Activated T-helper 1 cell treated with anti-CD3 and anti-CD28 coated beads, Interleukin-2, amount 50 U/mL, for 16 hours (primary cell): Measurements from ENCODE around the gene MED16.

Experiments used
- DNase-seq, 2 donors: peaks; one replicate each; pipeline ENCODE4 v3.0.0-alpha.2; 2020; ENCODE audit warnings: low read depth in 1 of 2, low spot score in 1 of 2

The MED16 gene

GRCh38 chr19:927780-928401, 34.9 kb upstream of the MED16 start:
- no peak for DNase-seq

GRCh38 chr19:927351-927779, 34.4 kb upstream of the MED16 start:
- DNase-seq, result no peak

- DNase-seq, result no peak
Measured at GRCh38 chr19:926589-927350, 33.8 kb upstream of the MED16 start.

- no peak for DNase-seq
Measured at GRCh38 chr19:926323-926588, 33.3 kb upstream of the MED16 start.

DNA sequence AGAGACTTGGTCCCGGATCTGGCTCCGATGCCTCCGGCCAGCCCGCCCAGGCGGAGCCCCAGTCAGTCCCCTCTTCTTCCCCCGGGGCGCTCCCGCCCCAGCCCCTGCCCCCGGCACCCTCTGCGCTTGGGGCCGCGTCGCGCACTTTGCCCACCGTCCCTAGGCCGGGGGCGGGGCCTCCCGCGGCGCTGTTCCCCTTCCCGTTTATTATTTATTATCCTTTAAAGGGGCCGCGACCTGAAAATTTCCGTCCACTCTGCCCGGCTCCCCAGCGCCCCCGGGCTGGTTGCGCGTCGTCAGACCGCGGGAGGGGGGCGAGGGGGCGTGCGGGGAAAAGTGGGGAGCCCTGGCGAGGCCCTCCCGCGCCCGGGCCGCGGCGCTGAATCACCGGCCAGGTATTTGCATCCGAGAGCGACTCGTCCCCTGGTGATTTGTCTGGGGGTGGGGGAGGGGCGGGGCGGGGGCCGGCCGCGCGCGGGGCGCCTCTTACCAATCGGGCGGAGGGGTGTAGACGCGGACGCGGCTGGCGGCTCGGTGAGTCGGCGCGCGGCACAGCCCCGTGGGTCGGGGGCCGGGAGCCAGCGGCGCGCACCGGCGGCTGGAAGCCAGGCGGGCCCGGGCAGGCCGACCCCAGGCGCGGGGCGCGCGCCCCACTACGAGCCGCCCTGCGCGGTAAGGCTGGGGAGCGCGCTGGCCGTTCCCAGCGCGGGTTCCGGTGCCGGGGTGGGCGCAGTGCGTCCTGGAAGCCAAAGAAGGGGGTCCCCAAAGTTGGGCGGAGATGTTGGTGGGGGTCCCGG, 32.7 kb upstream of the MED16 start, which contains the start of gene ARID3A:
TSS of gene ARID3A (plus strand) at position 510 of the 797 bp plus-strand sequence. CDS start 3,494 bp downstream, outside the sequence.
- DNase-seq, result peak; percentile 40 to 59

GRCh38 chr19:925087-925525, 32.1 kb upstream of the MED16 start:
- DNase-seq, result no peak

- no peak for DNase-seq
Measured at GRCh38 chr19:924553-925086, 31.6 kb upstream of the MED16 start.

DNA sequence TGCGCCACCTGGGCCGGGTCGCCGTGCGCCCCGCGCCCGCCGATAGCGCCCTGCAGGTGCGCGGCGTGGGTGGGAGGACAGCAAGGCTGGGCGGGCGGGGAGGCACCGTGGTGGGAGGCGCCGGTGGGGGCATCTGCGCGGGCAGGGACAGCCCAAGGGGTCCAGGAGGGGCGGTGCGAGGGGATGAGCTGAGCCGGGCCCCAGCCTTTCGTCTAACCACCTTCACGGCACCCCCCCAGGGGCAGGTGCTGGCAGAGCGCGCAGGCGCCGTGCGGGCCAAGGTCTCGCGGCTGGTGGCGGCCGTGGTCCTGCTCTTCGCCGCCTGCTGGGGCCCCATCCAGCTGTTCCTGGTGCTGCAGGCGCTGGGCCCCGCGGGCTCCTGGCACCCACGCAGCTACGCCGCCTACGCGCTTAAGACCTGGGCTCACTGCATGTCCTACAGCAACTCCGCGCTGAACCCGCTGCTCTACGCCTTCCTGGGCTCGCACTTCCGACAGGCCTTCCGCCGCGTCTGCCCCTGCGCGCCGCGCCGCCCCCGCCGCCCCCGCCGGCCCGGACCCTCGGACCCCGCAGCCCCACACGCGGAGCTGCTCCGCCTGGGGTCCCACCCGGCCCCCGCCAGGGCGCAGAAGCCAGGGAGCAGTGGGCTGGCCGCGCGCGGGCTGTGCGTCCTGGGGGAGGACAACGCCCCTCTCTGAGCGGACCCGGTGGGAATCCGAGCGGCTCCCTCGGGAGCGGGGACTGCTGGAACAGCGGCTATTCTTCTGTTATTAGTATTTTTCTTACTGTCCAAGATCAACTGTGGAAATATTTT, 27.3 kb upstream of the MED16 start:
- DNase-seq, result peak; percentile 44 to 61

DNA sequence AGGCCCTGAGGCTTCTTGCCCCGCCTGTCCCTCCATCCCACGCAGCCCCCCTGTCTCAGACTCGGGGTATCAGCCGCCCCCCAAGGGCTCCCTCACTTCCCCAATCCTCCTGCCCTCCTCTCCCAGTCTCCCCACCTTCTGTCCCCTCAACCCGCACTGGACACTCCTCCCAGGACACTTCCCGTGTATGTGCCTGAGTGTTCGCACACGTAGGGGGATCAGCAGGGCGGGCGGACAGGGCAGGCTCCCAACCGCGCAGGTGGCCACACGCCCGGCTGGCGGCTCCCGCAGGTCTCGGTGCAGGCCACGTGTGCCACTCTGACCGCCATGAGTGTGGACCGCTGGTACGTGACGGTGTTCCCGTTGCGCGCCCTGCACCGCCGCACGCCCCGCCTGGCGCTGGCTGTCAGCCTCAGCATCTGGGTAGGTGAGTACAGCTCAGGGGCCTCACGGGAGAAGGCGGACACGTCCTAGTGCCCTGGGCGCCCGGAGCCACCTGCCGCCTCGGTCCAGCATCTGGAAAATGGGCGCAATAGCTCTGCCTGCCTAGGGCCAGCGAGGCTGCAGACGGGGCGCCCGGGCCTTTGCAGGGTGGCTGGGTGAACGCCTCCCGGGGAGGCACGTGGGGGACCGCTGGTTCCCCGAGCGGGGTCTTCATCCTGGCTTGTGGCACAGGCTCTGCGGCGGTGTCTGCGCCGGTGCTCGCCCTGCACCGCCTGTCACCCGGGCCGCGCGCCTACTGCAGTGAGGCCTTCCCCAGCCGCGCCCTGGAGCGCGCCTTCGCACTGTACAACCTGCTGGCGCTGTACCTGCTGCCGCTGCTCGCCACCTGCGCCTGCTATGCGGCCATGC, 26.4 kb upstream of the MED16 start:
- no peak for DNase-seq

DNA sequence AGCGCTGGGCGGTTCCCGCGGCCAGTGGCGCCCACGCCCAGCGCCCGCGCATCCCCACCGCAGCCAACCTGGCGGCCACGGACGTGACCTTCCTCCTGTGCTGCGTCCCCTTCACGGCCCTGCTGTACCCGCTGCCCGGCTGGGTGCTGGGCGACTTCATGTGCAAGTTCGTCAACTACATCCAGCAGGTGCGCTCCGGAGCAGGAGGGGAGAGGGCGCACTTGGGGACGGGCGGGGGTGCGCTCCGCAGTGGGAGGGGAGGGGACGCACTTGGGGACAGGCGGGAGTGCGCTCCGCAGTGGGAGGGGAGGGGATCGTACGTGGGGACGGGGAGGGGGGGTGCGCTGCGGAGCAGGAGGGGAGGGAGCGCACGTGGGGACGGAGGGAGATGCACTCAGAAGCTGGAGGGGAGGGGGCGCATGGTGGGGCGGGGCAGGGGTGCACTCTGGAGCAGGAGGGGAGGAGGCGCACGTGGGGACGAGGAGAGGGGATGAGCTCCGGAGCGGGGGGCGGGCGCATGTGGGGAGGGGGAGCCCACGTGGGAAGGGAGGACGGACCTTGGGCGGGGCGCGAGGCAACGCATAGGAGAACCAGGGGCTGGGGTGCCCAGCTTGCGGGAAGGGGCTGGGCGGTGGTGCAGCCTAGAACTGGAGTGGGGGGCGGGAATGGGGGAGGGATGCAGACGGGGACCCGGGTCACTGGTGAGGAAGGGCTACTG, 25.7 kb upstream of the MED16 start:
- DNase-seq, result no peak

DNA sequence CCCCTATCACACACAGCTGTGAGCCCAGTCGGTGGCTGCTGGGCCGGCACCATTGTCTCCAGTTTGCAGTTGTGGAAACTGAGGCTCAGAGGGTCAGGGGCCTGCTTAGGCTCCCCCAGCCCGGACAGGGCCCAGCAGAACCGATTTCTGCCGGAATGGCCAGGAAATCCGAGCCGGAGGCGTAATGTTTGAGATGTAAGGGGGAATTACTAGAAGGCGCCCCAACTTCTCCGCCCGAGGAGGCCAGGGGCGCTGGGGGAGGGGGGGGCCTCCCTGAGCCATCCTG, 25.1 kb upstream of the MED16 start:
- no peak for DNase-seq

DNA sequence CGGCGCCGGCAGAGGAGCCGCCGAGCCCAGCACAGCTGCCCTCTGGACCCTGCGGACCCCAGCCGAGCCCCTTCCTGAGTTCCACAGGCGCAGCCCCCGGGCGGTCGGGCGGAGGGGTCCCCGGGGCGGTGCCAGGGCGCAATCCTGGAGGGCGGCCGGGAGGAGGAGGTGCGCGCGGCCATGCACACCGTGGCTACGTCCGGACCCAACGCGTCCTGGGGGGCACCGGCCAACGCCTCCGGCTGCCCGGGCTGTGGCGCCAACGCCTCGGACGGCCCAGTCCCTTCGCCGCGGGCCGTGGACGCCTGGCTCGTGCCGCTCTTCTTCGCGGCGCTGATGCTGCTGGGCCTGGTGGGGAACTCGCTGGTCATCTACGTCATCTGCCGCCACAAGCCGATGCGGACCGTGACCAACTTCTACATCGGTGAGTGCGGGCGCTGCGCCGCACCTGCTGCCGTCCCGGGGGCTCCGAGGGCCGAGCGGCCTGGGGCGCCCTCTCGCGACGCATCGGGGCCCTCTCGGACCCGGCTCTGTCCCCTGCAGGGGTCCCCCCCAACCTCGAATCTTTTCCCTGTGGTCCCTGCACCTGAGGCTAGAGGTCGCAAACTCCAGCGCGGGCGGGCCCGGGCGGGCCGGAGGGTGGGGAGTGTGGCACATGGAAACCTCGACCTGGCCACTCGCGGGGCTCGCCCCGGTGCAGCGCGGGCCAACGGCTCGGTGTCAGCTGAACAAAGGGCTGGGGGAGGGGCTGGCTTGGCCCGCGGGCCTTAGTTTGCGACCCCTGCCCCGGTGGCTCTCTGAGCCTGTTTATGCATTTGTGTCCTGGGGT, 24.6 kb upstream of the MED16 start, which contains the start of gene KISS1R:
TSS of gene KISS1R (plus strand) at position 11 of the 829 bp plus-strand sequence. CDS start at position 181, 170 bp downstream.
- no peak for DNase-seq

DNA sequence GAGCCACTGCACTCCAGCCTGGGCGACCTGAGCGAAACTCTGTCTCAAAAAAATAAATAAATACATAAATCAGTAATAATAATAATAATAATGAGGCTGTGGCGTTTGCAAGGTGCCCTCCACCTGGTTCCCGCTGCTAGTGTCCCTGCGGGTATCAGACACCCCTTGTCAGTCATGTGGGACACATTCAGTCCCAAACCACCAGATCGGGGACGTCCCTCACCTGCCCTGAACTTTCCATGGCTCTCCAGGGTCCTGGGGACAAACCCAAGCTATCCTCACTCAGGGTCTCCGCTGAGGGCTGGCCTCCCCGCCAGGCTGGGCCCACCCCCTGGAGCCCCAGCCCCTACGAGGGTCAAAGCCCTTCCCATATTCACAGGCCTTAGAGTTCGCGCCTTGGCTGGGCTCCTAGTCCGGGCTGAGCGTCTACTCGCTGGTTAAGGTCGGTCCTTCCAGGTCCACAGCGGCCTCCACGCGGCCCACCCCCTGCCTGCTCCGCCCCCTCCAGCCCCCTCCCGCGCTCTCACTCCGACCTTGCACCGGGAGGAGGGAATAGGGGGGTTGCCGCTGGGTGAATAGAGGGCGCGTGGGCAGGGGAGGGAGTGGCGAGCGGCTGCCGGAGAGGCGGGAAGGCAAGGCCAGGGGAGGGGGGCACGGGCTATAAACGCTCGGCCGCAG, 23.8 kb upstream of the MED16 start:
- no peak for DNase-seq

GRCh38 chr19:913080-913748, 20.2 kb upstream of the MED16 start, which contains the start of gene R3HDM4:
TSS of gene R3HDM4 (minus strand) at chr19:913219. CDS start at chr19:913157, 62 bp downstream.
- DNase-seq, result peak; percentile 68 to 79

GRCh38 chr19:912181-913079, 19.4 kb upstream of the MED16 start:
- no peak for DNase-seq
